Fibroblast of lung (primary cell): ENCODE results near the gene WDR45B. TPM values are rescaled to one million over a fixed set of nuclear protein-coding genes. Genes with fewer than 3 reads are reported as not detected.

Source experiments
- DNase-seq, 2 donors: peaks; one replicate each; pipeline versions ENCODE4 v3.0.0 to v3.0.0-alpha.2; 2010; ENCODE audit warnings: low read depth in 2 of 2
- H2AFZ ChIP-seq: 2 replicates; pipeline ENCODE4 v1.5.1; 2012; ENCODE audit warnings: low read length, control low read depth, inconsistent platforms
- H3K27ac ChIP-seq: 2 replicates; pipeline ENCODE4 v1.5.1; 2011; ENCODE audit warnings: low read length, control low read depth; ENCODE audit not compliant: insufficient read depth
- H3K27me3 ChIP-seq: 2 replicates; pipeline ENCODE4 v1.5.1; 2011; ENCODE audit warnings: mild to moderate bottlenecking, low read length; ENCODE audit not compliant: control insufficient read depth, insufficient read depth
- H3K36me3 ChIP-seq: 2 replicates; pipeline ENCODE4 v1.5.1; 2011; ENCODE audit warnings: low read length; ENCODE audit not compliant: control insufficient read depth, insufficient read depth
- H3K4me1 ChIP-seq: 2 replicates; pipeline ENCODE4 v1.5.1; 2011; ENCODE audit warnings: low read length; ENCODE audit not compliant: control insufficient read depth, insufficient read depth; ENCODE audit errors: extremely low read depth
- H3K4me2 ChIP-seq: 2 replicates; pipeline ENCODE4 v1.5.1; 2011; ENCODE audit warnings: low read length, control low read depth; ENCODE audit not compliant: insufficient read depth; ENCODE audit errors: extremely low read depth
- H3K4me3 ChIP-seq, 4 experiments: fragments of 200-600 bp in 1 of 4; sonication (generic) in 1 of 4; replicated peaks in 1 of 4; 2 replicates each; pipeline ENCODE4 v1.5.1; 2011 to 2016; ENCODE audit warnings: low read length in 4 of 4, low read depth in 3 of 4, mild to moderate bottlenecking in 3 of 4, control low read depth in 2 of 4, inconsistent platforms in 1 of 4, mixed read lengths in 1 of 4; ENCODE audit not compliant: insufficient read depth in 1 of 4; ENCODE audit errors: control extremely low read depth in 1 of 4
- H3K79me2 ChIP-seq: 2 replicates; pipeline ENCODE4 v1.5.1; 2012; ENCODE audit warnings: mild to moderate bottlenecking, low read length, inconsistent platforms; ENCODE audit not compliant: control insufficient read depth, insufficient read depth
- H3K9ac ChIP-seq: 2 replicates; pipeline ENCODE4 v1.5.1; 2011; ENCODE audit warnings: mild to moderate bottlenecking, low read length, control low read depth; ENCODE audit not compliant: insufficient read depth
- H3K9me3 ChIP-seq: 2 replicates; pipeline ENCODE4 v1.5.1; 2012; ENCODE audit warnings: low read depth, low read length; ENCODE audit not compliant: control insufficient read depth, insufficient read depth
- H4K20me1 ChIP-seq: 2 replicates; pipeline ENCODE4 v1.5.1; 2011; ENCODE audit warnings: low read length; ENCODE audit not compliant: control insufficient read depth, insufficient read depth; ENCODE audit errors: extremely low read depth
- EZH2 ChIP-seq: IDR thresholded peaks from 2 replicates; pipeline ENCODE4 v1.5.1; 2012; ENCODE audit warnings: low read length, control low read depth, mild to moderate bottlenecking; ENCODE audit errors: missing control alignments
- polyA plus RNA-seq, 2 donors: library from polyadenylated mRNA; depleted of rRNA in 1 of 2; stranded (reverse) in 1 of 2; unstranded in 1 of 2; fragments of >200 nt; gene quantifications; 2 replicates each; pipeline ENCODE4 v1.2.1, GENCODE V29; 2011 to 2012; ENCODE audit warnings: missing spikeins in 1 of 2
- total RNA-seq: library from RNA; depleted of rRNA; stranded (reverse); fragments of >200 nt; gene quantifications from 2 replicates; pipeline ENCODE4 v1.2.1, GENCODE V29; 2014
- TF ChIP-seq, protein P1 (sequence below), 2 donors: IDR thresholded peaks in 1 of 2; conservative IDR thresholded peaks in 1 of 2; 1 replicate in 1 of 2; 2 replicates in 1 of 2; pipeline ENCODE4 v1.5.1; 2011 to 2012; ENCODE audit warnings: low read length in 2 of 2, control low read depth in 1 of 2, inconsistent platforms in 1 of 2, low read depth in 1 of 2, mild to moderate bottlenecking in 1 of 2

The WDR45B gene
- total and polyA plus RNA-seq, 2 donors (not counting 1 experiment from before 2014, with no cell fraction given), result 66.2 to 95.2 TPM

DNA sequence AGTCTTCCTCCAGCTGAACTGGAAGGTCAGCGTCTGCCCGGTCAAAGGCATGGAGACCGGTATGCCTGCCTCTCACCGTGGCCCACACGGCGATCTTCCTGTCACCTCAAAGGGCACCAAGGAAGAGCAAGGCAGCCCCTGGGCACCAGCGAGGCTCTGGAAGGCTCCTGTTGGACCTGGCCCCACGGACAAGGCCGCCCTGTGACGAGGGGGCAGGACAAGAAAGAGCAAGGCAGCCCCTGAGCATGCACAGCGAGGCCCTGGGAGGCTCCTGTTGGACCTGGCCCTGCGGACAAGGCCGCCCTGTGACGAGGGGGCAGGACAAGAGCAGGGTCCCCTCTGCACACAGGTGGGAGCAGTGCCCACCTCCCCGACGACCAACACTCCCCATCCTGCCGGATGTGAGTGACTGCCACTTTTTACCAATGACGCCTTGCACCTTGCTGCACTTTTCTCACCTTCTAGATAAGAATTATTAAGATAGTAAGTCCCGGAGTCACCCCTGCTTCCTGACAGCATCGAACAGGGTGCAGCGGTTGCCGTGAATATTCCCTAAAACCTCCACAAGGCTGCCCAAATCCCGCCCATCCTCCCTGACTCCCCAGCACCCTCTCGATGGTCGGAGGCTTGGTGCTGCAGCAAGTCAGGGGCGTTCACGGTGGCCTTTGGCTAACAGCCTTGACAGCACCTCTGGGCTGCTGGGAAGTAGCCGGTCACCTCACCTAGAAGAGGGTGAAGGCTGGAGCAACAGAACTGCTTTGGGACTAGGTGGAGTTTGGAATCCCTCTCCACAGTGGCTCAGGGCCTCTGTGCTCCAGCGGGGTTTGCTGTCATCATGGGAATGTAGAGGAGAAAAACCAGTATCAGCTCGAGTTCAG lies 5.6 kb upstream of the WDR45B start:
- Histone ChIP-seq H3K4me1 (no peaks in the 10 kb centered on the region), H3K4me3 (no peak overlapping the region), H2AFZ (no peak overlapping the region), H3K36me3 (no peaks in the 10 kb centered on the region), H3K27me3 (no peaks in the 10 kb centered on the region), H3K27ac (no peak overlapping the region), H3K79me2 (no peaks in the 10 kb centered on the region), H3K4me2 (no peak overlapping the region), H3K9ac (no peak overlapping the region), H4K20me1 (no peaks in the 10 kb centered on the region), H3K9me3 (no peaks in the 10 kb centered on the region)
- DNase-seq, result no peak
- TF ChIP-seq, protein P1, sequence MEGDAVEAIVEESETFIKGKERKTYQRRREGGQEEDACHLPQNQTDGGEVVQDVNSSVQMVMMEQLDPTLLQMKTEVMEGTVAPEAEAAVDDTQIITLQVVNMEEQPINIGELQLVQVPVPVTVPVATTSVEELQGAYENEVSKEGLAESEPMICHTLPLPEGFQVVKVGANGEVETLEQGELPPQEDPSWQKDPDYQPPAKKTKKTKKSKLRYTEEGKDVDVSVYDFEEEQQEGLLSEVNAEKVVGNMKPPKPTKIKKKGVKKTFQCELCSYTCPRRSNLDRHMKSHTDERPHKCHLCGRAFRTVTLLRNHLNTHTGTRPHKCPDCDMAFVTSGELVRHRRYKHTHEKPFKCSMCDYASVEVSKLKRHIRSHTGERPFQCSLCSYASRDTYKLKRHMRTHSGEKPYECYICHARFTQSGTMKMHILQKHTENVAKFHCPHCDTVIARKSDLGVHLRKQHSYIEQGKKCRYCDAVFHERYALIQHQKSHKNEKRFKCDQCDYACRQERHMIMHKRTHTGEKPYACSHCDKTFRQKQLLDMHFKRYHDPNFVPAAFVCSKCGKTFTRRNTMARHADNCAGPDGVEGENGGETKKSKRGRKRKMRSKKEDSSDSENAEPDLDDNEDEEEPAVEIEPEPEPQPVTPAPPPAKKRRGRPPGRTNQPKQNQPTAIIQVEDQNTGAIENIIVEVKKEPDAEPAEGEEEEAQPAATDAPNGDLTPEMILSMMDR (conservative IDR thresholded peaks at IDR 0.05 in 1 of 2, IDR thresholded peaks at IDR 0.05 in 1 of 2; ENCODE audit: low read depth in 1 of 2, low read length in 2 of 2), result no peak
- no peak for TF ChIP-seq EZH2

DNA sequence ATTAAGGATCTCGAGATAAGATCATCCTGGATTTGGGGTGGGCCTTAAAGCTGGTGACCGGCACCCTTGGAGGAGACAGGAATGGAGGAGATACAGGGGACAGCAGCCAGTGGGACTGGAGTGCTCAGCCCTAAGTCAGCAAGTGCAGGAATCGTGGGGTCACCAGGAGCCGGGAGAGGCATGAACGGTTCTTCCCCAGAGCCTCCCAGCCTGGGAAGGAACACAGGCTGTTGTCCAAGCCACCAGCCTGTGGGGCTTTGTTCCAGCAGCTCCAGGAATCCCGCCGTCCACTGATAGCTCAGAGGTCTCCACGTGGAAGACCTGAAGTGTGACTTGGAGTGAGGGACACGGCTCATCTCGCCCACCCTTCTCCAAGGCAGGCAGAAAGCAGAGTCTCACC lies 2.5 kb upstream of the WDR45B start:
- DNase-seq, result no peak
- TF ChIP-seq, protein P1 (conservative IDR thresholded peaks at IDR 0.05 in 1 of 2, IDR thresholded peaks at IDR 0.05 in 1 of 2; ENCODE audit: low read depth in 1 of 2, low read length in 2 of 2), result no peak
- no peak for TF ChIP-seq EZH2
- H4K20me1 ChIP-seq, result no peaks in the 10 kb centered on the region
- H3K36me3 ChIP-seq, result no peaks in the 10 kb centered on the region
- no peak overlapping the region for H3K4me3 ChIP-seq
- H3K4me2 ChIP-seq, result no peak overlapping the region
- peaks cover 3% of the 10 kb centered on the region for H3K4me1 ChIP-seq
- no peak overlapping the region for H3K9ac ChIP-seq
- H3K9me3 ChIP-seq, result no peaks in the 10 kb centered on the region
- no peaks in the 10 kb centered on the region for H3K27me3 ChIP-seq
- peaks cover 24% of the 10 kb centered on the region for H3K79me2 ChIP-seq
- no peak overlapping the region for H2AFZ ChIP-seq
- no peak overlapping the region for H3K27ac ChIP-seq

DNA sequence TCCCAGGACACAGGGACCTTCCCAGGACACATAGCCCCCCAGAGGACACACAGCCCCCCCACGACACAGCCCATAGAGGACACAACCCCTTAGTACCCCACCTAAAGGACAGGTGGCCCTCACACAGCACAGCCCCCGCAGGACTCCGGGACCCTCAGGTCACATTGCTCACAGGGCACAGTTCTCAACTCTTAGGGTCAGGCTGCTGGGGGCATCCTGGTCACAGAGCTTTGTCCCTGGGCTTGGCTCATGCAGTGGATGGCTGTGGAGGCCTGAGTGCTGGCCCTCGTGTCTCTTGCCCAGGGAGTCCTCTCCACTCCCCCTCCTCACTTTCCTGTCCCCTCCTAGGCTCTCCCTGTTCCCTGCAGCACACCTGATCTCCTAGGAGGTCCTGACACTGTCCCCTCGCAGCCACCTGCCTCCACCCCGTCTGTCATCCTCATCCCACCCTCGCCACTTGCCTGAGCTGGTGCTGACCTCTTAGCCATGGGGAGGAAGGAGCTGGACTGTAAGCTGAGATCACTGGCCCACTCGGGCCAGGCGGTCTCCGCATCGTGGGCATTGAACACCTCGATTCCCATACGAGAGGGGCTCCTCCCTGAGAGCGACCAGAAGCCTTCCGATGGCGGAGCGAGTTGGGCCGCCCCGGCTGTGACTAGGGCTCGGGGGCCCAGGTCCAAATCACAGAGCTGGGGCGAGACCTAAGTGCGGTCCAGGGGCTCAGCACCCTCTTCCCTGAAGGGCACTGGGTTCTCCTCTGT lies 1.4 kb upstream of the WDR45B start:
- H3K79me2 ChIP-seq, result peaks cover 34% of the 10 kb centered on the region
- no peaks in the 10 kb centered on the region for H3K27me3 ChIP-seq
- no peaks in the 10 kb centered on the region for H3K36me3 ChIP-seq
- no peak for DNase-seq
- no peak overlapping the region for H3K9ac ChIP-seq
- no peak overlapping the region for H3K4me3 ChIP-seq
- H2AFZ ChIP-seq, result no peak overlapping the region
- no peaks in the 10 kb centered on the region for H3K9me3 ChIP-seq
- no peak overlapping the region for H3K4me2 ChIP-seq
- no peak overlapping the region for H3K27ac ChIP-seq
- no peaks in the 10 kb centered on the region for H4K20me1 ChIP-seq
- peaks cover 6% of the 10 kb centered on the region for H3K4me1 ChIP-seq
- TF ChIP-seq EZH2, result no peak
- TF ChIP-seq, protein P1 (conservative IDR thresholded peaks at IDR 0.05 in 1 of 2, IDR thresholded peaks at IDR 0.05 in 1 of 2; ENCODE audit: low read depth in 1 of 2, low read length in 2 of 2), result no peak
